ENCODE results near the gene AK8. TPM values are rescaled to one million over a fixed set of nuclear protein-coding genes. Genes with fewer than 3 reads are reported as not detected.

AK8 gene
- total and polyA plus RNA-seq, 5 donors, result 0.25 to 1.0 (median 0.33) TPM

DNA sequence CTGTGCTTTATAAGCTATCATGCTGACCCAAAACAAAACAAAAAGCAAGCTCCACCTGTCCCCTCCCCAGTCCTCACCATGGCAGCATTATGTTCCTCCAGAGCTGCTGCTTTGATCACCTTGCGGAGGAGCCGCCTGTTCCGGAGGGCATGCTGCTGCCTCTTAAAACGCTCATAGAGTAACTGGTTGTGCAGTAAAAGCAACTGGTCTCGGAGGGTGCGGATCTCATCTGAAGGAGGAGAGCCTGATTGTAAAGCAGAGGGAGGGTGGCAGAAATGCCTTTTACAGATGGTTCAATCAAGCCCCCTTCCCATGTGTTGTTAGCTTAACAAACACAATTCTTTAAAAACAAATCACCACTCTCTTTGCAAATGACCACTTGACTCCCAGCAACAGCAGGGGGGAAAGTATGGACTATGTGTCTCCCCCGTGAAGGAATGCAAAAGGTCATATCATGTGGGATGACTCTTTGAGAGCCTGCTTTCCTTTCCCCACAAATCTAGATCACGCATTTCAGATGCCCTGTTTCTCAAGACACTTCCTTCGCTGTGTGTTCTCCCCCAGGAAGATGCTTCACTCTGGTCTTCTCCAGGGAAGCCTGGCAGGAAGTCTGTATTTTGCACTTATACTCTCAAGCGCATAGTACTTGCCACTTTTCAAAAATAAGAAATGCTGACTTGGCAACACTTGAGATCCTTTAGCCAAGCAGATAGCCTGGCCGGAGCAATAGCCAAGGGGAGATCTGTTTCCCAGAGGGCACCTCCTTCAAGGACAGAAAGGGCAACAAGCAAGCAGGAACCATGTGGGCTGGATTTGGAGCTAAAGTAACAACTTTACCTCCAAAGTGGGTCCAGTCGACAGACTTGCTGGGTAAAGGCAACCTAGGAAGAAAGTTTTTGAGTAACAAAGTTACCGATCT lies 25.7 kb upstream of the AK8 start:
- Histone ChIP-seq H3K27me3 (ENCODE audit: control insufficient read depth, insufficient read depth) (no peaks in the 10 kb centered on the region), H3K4me3 (ENCODE audit: low read length) (no peak overlapping the region), H3K27ac (ENCODE audit: low read length) (no peak overlapping the region), H3K4me1 (ENCODE audit: control insufficient read depth, insufficient read depth, low read length) (no peaks in the 10 kb centered on the region), H3K9me3 (ENCODE audit: control insufficient read depth, low read length) (no peaks in the 10 kb centered on the region)
- ATAC-seq, result no peak
- 79% methylated on average over 13 of the region's 13 CpGs for WGBS
- DNase-seq, result no peak
- intact Hi-C loops (cut with DNase I), result no loop called here

DNA sequence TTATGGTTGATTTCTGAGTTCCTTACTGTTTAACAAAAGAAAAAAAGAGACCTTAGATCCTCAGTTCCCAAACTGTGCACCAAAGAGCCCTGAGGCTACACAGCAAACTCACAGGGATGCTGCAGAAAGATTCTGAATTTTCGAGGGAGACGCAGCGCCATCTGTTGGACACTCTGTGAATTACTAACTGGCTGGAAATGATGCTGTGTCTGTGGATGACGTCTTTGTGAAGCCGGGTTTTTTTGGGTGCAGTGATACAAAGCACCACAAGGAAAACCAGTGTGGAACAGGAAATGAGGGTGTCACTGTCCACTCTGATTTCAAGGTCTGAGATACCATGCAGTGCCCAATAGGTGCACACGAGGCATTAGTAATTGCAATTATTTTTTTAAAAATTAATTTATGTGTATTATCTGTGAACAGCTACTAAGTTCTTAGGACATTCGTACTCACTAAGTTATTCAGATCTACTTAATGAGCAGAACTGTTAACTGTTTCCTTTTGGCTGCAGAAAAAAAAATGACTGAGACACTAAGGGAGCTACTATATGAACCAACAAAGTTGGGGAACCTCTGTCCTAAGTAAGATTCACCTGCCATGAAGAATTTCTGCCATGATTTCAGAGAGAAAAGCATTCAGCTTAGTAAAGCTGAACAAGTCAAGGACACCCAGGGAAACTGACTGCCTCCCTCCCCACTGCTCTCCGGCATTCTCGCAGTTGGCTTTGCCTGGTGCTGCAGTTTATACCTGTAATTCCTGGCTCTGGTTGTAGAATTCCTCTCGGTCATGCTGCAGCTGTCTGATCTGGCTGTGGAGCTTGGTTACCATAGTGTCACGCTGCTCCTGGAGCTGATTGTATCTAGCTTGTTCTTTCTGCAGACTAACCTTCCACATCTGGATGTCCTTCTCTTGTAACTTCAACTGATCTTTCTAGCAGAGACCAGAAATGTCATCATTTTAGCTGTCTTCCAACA lies 24.1 kb upstream of the AK8 start:
- 44% methylated on average over 11 of the region's 11 CpGs for WGBS
- no peaks in the 10 kb centered on the region for H3K4me1 ChIP-seq (ENCODE audit: control insufficient read depth, insufficient read depth, low read length)
- H3K4me3 ChIP-seq (ENCODE audit: low read length), result no peak overlapping the region
- no peak overlapping the region for H3K27ac ChIP-seq (ENCODE audit: low read length)
- intact Hi-C loops (cut with DNase I), result no loop called here
- ATAC-seq (peak; percentile 68 to 73), DNase-seq (peak; percentile 57 to 80 (median 73))
- H3K27me3 ChIP-seq (ENCODE audit: control insufficient read depth, insufficient read depth), result no peaks in the 10 kb centered on the region
- H3K9me3 ChIP-seq (ENCODE audit: control insufficient read depth, low read length), result no peaks in the 10 kb centered on the region

DNA sequence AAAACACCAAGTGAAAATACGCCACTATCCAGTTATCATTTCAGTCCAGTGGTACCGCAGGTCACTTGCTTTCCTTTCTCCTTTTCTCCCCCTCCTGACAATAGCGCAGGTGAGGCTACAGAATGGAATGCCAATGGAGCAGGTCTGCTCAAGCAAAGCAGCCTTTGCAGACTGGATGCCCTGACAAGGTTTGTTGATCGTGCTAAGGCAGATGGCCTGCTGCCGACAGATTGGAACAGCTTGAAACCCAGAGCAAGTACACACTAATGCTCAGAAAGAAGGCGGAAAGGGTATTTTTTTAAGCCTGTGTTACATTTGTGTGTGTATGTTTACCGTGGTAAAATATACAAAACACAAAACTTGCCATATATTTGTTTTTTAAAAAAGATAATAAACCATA lies 20.0 kb upstream of the AK8 start:
- WGBS, result 95% methylated on average over 7 of the region's 7 CpGs
- Histone ChIP-seq H3K27ac (ENCODE audit: low read length) (no peak overlapping the region), H3K9me3 (ENCODE audit: control insufficient read depth, low read length) (no peaks in the 10 kb centered on the region), H3K27me3 (ENCODE audit: control insufficient read depth, insufficient read depth) (no peaks in the 10 kb centered on the region), H3K4me1 (ENCODE audit: control insufficient read depth, insufficient read depth, low read length) (peaks cover 2% of the 10 kb centered on the region), H3K4me3 (ENCODE audit: low read length) (no peak overlapping the region)
- intact Hi-C loops (cut with DNase I), result no loop called here
- DNase-seq (no peak), ATAC-seq (no peak)

DNA sequence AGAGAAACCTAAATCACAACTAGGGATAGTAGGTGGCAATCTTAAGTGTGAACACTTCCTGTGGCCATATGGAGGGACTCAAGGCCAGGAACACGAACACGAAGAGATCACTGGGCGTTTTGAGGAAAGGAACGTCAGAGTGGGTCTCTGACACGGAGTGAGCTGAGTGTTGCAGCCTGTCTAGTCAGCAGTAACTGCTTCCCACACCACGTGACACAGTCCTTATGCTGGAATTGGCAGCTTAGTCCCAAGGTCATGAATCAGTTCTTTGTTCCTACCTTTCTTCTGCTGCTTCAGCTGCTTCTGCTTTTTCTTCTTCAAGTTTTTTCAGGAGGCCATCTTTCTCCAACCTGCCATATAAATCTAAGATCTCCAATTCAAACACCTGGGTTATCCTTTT lies 18.8 kb upstream of the AK8 start:
- Histone ChIP-seq H3K9me3 (ENCODE audit: control insufficient read depth, low read length) (no peaks in the 10 kb centered on the region), H3K4me3 (ENCODE audit: low read length) (no peak overlapping the region), H3K27ac (ENCODE audit: low read length) (peak overlapping the region; percentile 53), H3K4me1 (ENCODE audit: control insufficient read depth, insufficient read depth, low read length) (peaks cover 2% of the 10 kb centered on the region), H3K27me3 (ENCODE audit: control insufficient read depth, insufficient read depth) (no peaks in the 10 kb centered on the region)
- peak in 1 of 3 donors; percentile 31 for DNase-seq
- 50% methylated on average over 6 of the region's 6 CpGs for WGBS
- ATAC-seq, result peak; percentile 59 to 70
- intact Hi-C loops (cut with DNase I), result no loop called here

DNA sequence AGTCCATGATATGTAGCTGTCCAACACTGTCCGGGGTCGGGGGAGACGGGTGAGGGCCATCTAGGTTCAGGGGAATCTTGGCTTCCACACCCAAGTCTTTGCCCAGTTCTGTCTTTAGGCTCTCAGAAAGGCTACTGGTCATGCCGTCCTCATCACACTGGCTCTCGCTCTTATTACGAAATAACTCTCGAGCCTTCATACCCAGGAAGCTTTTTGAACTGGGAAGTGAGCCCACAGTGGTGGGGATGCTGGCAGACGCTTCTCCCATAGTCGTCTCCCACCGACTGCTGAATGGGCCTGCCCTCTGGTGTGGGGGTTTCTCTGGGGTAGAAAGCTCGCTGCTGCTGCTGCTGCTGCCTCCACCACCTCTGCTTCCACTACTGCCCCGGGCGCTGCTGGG lies 18.2 kb upstream of the AK8 start:
- peaks cover 2% of the 10 kb centered on the region for H3K4me1 ChIP-seq (ENCODE audit: control insufficient read depth, insufficient read depth, low read length)
- WGBS, result 82% methylated on average over 13 of the region's 13 CpGs
- ATAC-seq (peak; percentile 20 to 22), DNase-seq (no peak)
- no peak overlapping the region for H3K4me3 ChIP-seq (ENCODE audit: low read length)
- H3K27ac ChIP-seq (ENCODE audit: low read length), result no peak overlapping the region
- no peaks in the 10 kb centered on the region for H3K27me3 ChIP-seq (ENCODE audit: control insufficient read depth, insufficient read depth)
- intact Hi-C loops (cut with DNase I), result no loop called here
- H3K9me3 ChIP-seq (ENCODE audit: control insufficient read depth, low read length), result no peaks in the 10 kb centered on the region

DNA sequence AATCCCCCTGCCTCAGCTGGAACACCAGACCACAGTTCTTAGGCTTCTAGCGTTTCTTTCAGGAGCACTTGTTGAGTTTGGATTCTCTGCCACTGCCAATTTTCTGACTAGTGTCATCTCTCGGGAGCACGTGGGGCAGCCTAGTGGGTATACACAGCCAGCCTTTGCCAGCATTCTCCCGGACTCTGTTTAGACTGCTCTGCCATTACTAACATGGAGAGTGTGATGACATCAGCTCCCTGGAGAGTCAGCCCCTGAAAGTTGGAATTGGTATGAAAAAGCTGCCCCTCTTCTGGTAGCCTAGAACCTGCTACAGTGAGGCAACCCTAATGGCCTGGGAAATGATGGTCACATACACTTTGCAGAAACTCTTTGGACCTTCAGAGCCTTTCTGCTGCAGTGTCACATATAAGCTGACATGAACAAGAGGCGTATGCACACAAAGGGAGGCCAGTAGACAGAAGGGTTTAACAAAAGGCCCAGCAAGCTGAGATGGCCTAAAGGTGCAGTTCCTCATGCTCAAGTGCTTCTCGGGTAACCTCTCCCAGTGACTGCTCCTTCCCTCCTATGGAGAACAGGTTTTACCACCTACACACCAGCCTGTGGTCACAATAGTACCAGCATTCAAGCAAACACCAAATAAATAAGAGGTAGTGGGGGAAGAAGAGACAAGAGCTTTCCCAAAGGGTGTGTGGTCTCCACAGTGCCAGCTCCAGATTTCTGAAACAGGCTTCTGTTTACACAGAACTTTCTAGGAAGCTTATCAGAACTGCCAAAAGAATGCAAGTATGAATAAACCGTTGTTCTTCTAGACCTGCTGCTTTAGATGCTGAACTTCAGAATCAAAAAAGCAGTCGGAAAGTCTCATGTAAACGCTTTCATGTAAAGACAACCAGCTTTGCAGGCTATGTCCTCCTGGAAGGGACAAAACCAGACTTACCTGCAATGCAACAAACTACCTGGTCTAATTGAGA lies 17.1 kb upstream of the AK8 start:
- no peak for DNase-seq
- no peak overlapping the region for H3K4me3 ChIP-seq (ENCODE audit: low read length)
- 75% methylated on average over 9 of the region's 9 CpGs for WGBS
- H3K4me1 ChIP-seq (ENCODE audit: control insufficient read depth, insufficient read depth, low read length), result peaks cover 2% of the 10 kb centered on the region
- H3K9me3 ChIP-seq (ENCODE audit: control insufficient read depth, low read length), result no peaks in the 10 kb centered on the region
- intact Hi-C loops (cut with DNase I), result no loop called here
- no peak overlapping the region for H3K27ac ChIP-seq (ENCODE audit: low read length)
- no peaks in the 10 kb centered on the region for H3K27me3 ChIP-seq (ENCODE audit: control insufficient read depth, insufficient read depth)
- no peak for ATAC-seq

DNA sequence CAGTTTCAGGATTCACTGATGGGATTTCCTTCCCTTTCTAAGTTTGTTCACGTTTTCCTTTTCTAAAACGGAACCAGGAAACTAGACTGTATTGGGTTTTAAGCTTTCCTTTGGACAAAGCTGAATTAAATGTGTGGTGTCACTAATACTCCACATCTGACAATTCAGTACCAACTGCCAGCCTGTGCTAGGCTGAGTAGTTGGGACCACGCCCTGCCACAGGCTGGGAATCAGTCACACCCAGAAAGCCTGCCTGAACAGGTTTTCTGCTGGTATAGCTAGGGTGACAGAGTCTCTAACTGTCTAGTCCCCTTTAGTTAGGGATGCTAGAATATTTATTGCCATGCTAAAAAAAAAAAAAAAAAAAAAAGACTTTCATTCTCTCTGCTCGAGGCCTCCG lies 16.3 kb upstream of the AK8 start:
- Histone ChIP-seq H3K27me3 (ENCODE audit: control insufficient read depth, insufficient read depth) (no peaks in the 10 kb centered on the region), H3K4me3 (ENCODE audit: low read length) (no peak overlapping the region), H3K4me1 (ENCODE audit: control insufficient read depth, insufficient read depth, low read length) (peaks cover 2% of the 10 kb centered on the region), H3K9me3 (ENCODE audit: control insufficient read depth, low read length) (no peaks in the 10 kb centered on the region), H3K27ac (ENCODE audit: low read length) (no peak overlapping the region)
- DNase-seq, result no peak
- 85% methylated on average over 5 of the region's 5 CpGs for WGBS
- no peak for ATAC-seq
- intact Hi-C loops (cut with DNase I), result no loop called here

DNA sequence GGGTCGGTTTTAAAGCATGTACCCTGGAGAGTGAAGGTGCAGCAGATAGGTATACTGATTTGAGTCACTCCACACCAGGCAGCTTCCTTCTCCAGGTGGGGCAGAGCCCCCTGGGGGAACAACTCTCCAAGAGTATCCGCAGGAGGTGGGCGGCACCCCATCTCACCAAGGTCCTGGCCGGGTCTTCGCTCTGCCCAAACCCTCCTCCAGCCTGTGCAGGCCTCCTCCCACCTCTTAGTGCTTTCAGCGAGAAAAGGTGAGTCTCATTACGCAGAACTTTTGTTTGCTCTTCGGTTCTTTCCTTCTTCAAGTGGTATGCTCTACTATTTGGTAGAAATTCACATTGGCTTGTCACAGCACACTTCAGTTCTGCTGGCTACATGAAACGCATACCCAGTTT lies 14.3 kb upstream of the AK8 start:
- WGBS, result 72% methylated on average over 9 of the region's 9 CpGs
- Histone ChIP-seq H3K27me3 (ENCODE audit: control insufficient read depth, insufficient read depth) (no peaks in the 10 kb centered on the region), H3K4me1 (ENCODE audit: control insufficient read depth, insufficient read depth, low read length) (peaks cover 2% of the 10 kb centered on the region), H3K4me3 (ENCODE audit: low read length) (no peak overlapping the region), H3K27ac (ENCODE audit: low read length) (no peak overlapping the region), H3K9me3 (ENCODE audit: control insufficient read depth, low read length) (no peaks in the 10 kb centered on the region)
- no peak for DNase-seq
- ATAC-seq, result no peak
- intact Hi-C loops (cut with DNase I), result no loop called here

DNA sequence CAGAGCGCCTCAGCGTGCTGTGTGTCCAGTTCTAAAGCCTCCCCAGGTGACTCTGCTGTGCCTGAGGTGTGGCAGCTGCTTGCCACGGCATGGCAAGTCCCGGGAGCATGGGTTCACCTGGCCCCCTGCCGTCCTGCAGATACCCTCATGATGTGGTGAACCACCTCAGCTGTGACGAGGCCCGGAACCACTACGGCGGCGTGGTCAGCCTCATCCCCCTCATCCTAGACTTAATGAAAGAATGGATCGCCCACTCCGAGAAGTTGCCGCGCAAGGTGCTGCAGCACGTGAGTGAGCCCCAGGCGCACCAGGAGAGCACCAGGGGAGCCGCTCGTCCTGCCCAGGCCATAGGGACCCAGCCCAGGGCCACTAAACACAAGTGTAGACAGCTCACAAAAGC lies 10.1 kb upstream of the AK8 start:
- ATAC-seq (no peak), DNase-seq (no peak)
- Histone ChIP-seq H3K4me3 (ENCODE audit: low read length) (no peak overlapping the region), H3K27me3 (ENCODE audit: control insufficient read depth, insufficient read depth) (no peaks in the 10 kb centered on the region), H3K4me1 (ENCODE audit: control insufficient read depth, insufficient read depth, low read length) (no peaks in the 10 kb centered on the region), H3K9me3 (ENCODE audit: control insufficient read depth, low read length) (no peaks in the 10 kb centered on the region), H3K27ac (ENCODE audit: low read length) (no peak overlapping the region)
- intact Hi-C loops (cut with DNase I), result no loop called here
- WGBS, result 95% methylated on average over 18 of the region's 18 CpGs

All from right cardiac atrium (tissue), 5 donors.